HL-60 (cell line): ENCODE data around the gene LHX2.

ENCODE experiments used
- DNase-seq, 2 experiments: peaks; one replicate each; pipeline ENCODE4 v3.0.0-alpha.2; 2010 to 2020; ENCODE audit warnings: low read depth in 1 of 2, low spot score in 1 of 2
- H3K27ac ChIP-seq: fragments of 250-450 bp; sonication (Bioruptor Pico); replicated peaks from 2 replicates; pipeline ENCODE4 v1.5.1; 2020; ENCODE audit warnings: mild to moderate bottlenecking, moderate library complexity
- H3K27me3 ChIP-seq: fragments of 250-450 bp; sonication (Bioruptor Pico); 2 replicates; pipeline ENCODE4 v1.5.1; 2021; ENCODE audit warnings: mild to moderate bottlenecking, moderate library complexity; ENCODE audit not compliant: insufficient read depth, poor library complexity, severe bottlenecking
- H3K4me3 ChIP-seq: replicated peaks from 2 replicates; pipeline ENCODE4 v1.5.1; 2011; ENCODE audit warnings: mild to moderate bottlenecking, control low read depth, low read length; ENCODE audit not compliant: insufficient read depth
- CTCF ChIP-seq: IDR thresholded peaks from one replicate; pipeline ENCODE4 v1.5.1; 2011; ENCODE audit warnings: low read length, control low read depth, inconsistent platforms; ENCODE audit not compliant: insufficient read depth
- GABPA ChIP-seq: IDR thresholded peaks from 2 replicates; pipeline ENCODE4 v1.6.1; 2012; ENCODE audit warnings: low read depth
- POLR2AphosphoS5 ChIP-seq: IDR thresholded peaks from 2 replicates; pipeline ENCODE4 v1.6.1; 2012; ENCODE audit warnings: low read depth
- REST ChIP-seq: IDR thresholded peaks from 2 replicates; pipeline ENCODE4 v1.6.1; 2012; ENCODE audit warnings: low read depth; ENCODE audit not compliant: insufficient replicate concordance
- SPI1 ChIP-seq: IDR thresholded peaks from 2 replicates; pipeline ENCODE4 v1.6.1; 2012; ENCODE audit warnings: low read depth, mild to moderate bottlenecking, borderline replicate concordance

Gene LHX2

GRCh38 chr9:124040935-124041816, 29.6 kb downstream of the LHX2 start:
- peak; percentile 20 to 24 for DNase-seq
- Histone ChIP-seq H3K27ac (no peak overlapping the region), H3K27me3 (peaks cover 13% of the 10 kb centered on the region)

GRCh38 chr9:124041817-124042116, 30.2 kb downstream of the LHX2 start:
- H3K27me3 ChIP-seq, result peaks cover 13% of the 10 kb centered on the region
- TF ChIP-seq SPI1 (no peak), POLR2AphosphoS5 (no peak), CTCF (no peak), REST (no peak), GABPA (no peak)
- no peak overlapping the region for H3K4me3 ChIP-seq
- no peak for DNase-seq
- no peak overlapping the region for H3K27ac ChIP-seq

More at GRCh38 chr9:124040935-124041816, 29.6 kb downstream of the LHX2 start:
- H3K4me3 ChIP-seq, result peak overlapping the region; percentile 45
- TF ChIP-seq SPI1, result peak; percentile 76
- TF ChIP-seq REST, result no peak
- TF ChIP-seq CTCF, result peak; percentile 88
- no peak for TF ChIP-seq GABPA
- no peak for TF ChIP-seq POLR2AphosphoS5

- Histone ChIP-seq H3K4me3 (no peak overlapping the region), H3K27me3 (peaks cover 13% of the 10 kb centered on the region), H3K27ac (no peak overlapping the region)
- TF ChIP-seq SPI1, result no peak
- TF ChIP-seq POLR2AphosphoS5, result no peak
- no peak for TF ChIP-seq CTCF
- TF ChIP-seq REST, result no peak
- no peak for TF ChIP-seq GABPA
- no peak for DNase-seq
Measured at GRCh38 chr9:124042201-124042721, 30.7 kb downstream of the LHX2 start.
